ENCODE measurements around the gene OXSM.

OXSM gene

GRCh38 chr3:25781758-25782594 lies 7.9 kb upstream of the OXSM start:
- no peak for ATAC-seq

GRCh38 chr3:25782636-25782937 lies 7.3 kb upstream of the OXSM start:
- ATAC-seq: no peak
- no peak for TF ChIP-seq ARNTL (CRISPR knock-in tag; IDR thresholded peaks at IDR 0.05; ENCODE audit: borderline replicate concordance, low read depth)
- no peak for TF ChIP-seq BACH2 (CRISPR knock-in tag; IDR thresholded peaks at IDR 0.05; ENCODE audit: borderline replicate concordance)
- TF ChIP-seq ESRRG (CRISPR knock-in tag; IDR thresholded peaks at IDR 0.05): no peak
- no peak for TF ChIP-seq OSR1 (CRISPR knock-in tag; IDR thresholded peaks at IDR 0.05)

More at GRCh38 chr3:25781758-25782594, 7.9 kb upstream of the OXSM start:
- TF ChIP-seq RARB (CRISPR knock-in tag; IDR thresholded peaks at IDR 0.05) (no peak), CSRNP3 (CRISPR knock-in tag; IDR thresholded peaks at IDR 0.05) (no peak), ZNF565 (CRISPR knock-in tag; conservative IDR thresholded peaks at IDR 0.05; ENCODE audit: low read depth) (no peak), TOX (CRISPR knock-in tag; IDR thresholded peaks at IDR 0.05; ENCODE audit: borderline replicate concordance) (no peak), ZC3H10 (CRISPR knock-in tag; IDR thresholded peaks at IDR 0.05) (no peak), OSR1 (CRISPR knock-in tag; IDR thresholded peaks at IDR 0.05) (no peak), ZFP30 (CRISPR knock-in tag; IDR thresholded peaks at IDR 0.05) (no peak), ESRRG (CRISPR knock-in tag; IDR thresholded peaks at IDR 0.05) (no peak), SNAI2 (CRISPR knock-in tag; IDR thresholded peaks at IDR 0.05) (no peak), ISL1 (CRISPR knock-in tag; IDR thresholded peaks at IDR 0.05) (no peak)

GRCh38 chr3:25782938-25783660 lies 6.8 kb upstream of the OXSM start, which contains the start of gene NGLY1:
Gene NGLY1 (minus strand): TSS chr3:25783443. CDS start chr3:25783390, 53 bp downstream.
- ATAC-seq: peak; percentile 98
- no peak for TF ChIP-seq PATZ1 (CRISPR knock-in tag; IDR thresholded peaks at IDR 0.05; ENCODE audit: borderline replicate concordance)
- no peak for TF ChIP-seq ZNF8 (CRISPR knock-in tag; IDR thresholded peaks at IDR 0.05)
- TF ChIP-seq BACH2 (CRISPR knock-in tag; IDR thresholded peaks at IDR 0.05; ENCODE audit: borderline replicate concordance): no peak
- no peak for TF ChIP-seq ZFP30 (CRISPR knock-in tag; IDR thresholded peaks at IDR 0.05)
- peak; percentile 95 for TF ChIP-seq ZFP3 (CRISPR knock-in tag; IDR thresholded peaks at IDR 0.05)
- TF ChIP-seq ZC3H10 (CRISPR knock-in tag; IDR thresholded peaks at IDR 0.05): no peak

- TF ChIP-seq GLIS3 (CRISPR knock-in tag; IDR thresholded peaks at IDR 0.05) (no peak), PATZ1 (CRISPR knock-in tag; IDR thresholded peaks at IDR 0.05; ENCODE audit: borderline replicate concordance) (no peak), CREB5 (CRISPR knock-in tag; IDR thresholded peaks at IDR 0.05; ENCODE audit: low read depth) (no peak), ISL1 (CRISPR knock-in tag; IDR thresholded peaks at IDR 0.05) (no peak), CSRNP3 (CRISPR knock-in tag; IDR thresholded peaks at IDR 0.05) (no peak), RARB (CRISPR knock-in tag; IDR thresholded peaks at IDR 0.05) (no peak), ESRRG (CRISPR knock-in tag; IDR thresholded peaks at IDR 0.05) (no peak), POU6F1 (CRISPR knock-in tag; IDR thresholded peaks at IDR 0.05; ENCODE audit: borderline replicate concordance, low read depth) (no peak), ZNF70 (CRISPR knock-in tag; IDR thresholded peaks at IDR 0.05) (no peak), PPARA (CRISPR knock-in tag; IDR thresholded peaks at IDR 0.05; ENCODE audit: borderline replicate concordance) (no peak), ZNF8 (CRISPR knock-in tag; IDR thresholded peaks at IDR 0.05) (no peak), BACH2 (CRISPR knock-in tag; IDR thresholded peaks at IDR 0.05; ENCODE audit: borderline replicate concordance) (no peak), ZNF565 (CRISPR knock-in tag; conservative IDR thresholded peaks at IDR 0.05; ENCODE audit: low read depth) (no peak), OSR1 (CRISPR knock-in tag; IDR thresholded peaks at IDR 0.05) (no peak), ARNTL (CRISPR knock-in tag; IDR thresholded peaks at IDR 0.05; ENCODE audit: borderline replicate concordance, low read depth) (no peak), SNAI2 (CRISPR knock-in tag; IDR thresholded peaks at IDR 0.05) (no peak), ZC3H10 (CRISPR knock-in tag; IDR thresholded peaks at IDR 0.05) (no peak), ZFP30 (CRISPR knock-in tag; IDR thresholded peaks at IDR 0.05) (no peak), TOX (CRISPR knock-in tag; IDR thresholded peaks at IDR 0.05; ENCODE audit: borderline replicate concordance) (no peak)
These were observed 6.0 kb upstream of the OXSM start for GRCh38 chr3:25783661-25784512.

More at GRCh38 chr3:25783661-25784512, 6.0 kb upstream of the OXSM start:
- peak; percentile 65 for ATAC-seq

Data from SK-N-SH treated with all-trans-retinoic acid at 6 μM for 48 hours (cell line).